ENCODE measurements around the gene HYI. TPM values are rescaled to one million over a fixed set of nuclear protein-coding genes. Genes with fewer than 3 reads are reported as not detected.

Gene HYI
- total and polyA plus RNA-seq, 2 donors: 10.8 to 23.0 TPM

- 99% methylated on average over 3 of the region's 3 CpGs for WGBS
- DNase-seq (ENCODE audit: low read depth in 6 of 9, low spot score in 9 of 9): no peak
- Histone ChIP-seq H3K4me1 (ENCODE audit: control insufficient read depth in 2 of 2, insufficient read depth in 2 of 2, low read length in 2 of 2) (no peaks in the 10 kb centered on the region), H3K27ac (ENCODE audit: low read depth in 1 of 2, low read length in 1 of 2) (no peak overlapping the region), H3K9me3 (ENCODE audit: control insufficient read depth in 2 of 2, insufficient read depth in 1 of 2, low read length in 1 of 2) (peaks cover 0 to 1% of the 10 kb centered on the region in 2 donors), H3K4me3 (ENCODE audit: low read length in 2 of 2) (no peak overlapping the region), H3K27me3 (ENCODE audit: control insufficient read depth in 2 of 2, insufficient read depth in 1 of 2, low read length in 1 of 2) (no peaks in the 10 kb centered on the region), H3K36me3 (ENCODE audit: control insufficient read depth in 2 of 2, insufficient read depth in 2 of 2, low read length in 1 of 2) (peaks cover 81 to 85% of the 10 kb centered on the region in 2 donors)
Observed at GRCh38 chr1:43438006-43438405, 15.7 kb downstream of the HYI start.

GRCh38 chr1:43437031-43437973 is 16.4 kb downstream of the HYI start:
- no peak for DNase-seq (ENCODE audit: low read depth in 6 of 9, low spot score in 9 of 9)
- no peaks in the 10 kb centered on the region for H3K27me3 ChIP-seq (ENCODE audit: control insufficient read depth in 2 of 2, insufficient read depth in 1 of 2, low read length in 1 of 2)
- no peaks in the 10 kb centered on the region for H3K4me1 ChIP-seq (ENCODE audit: control insufficient read depth in 2 of 2, insufficient read depth in 2 of 2, low read length in 2 of 2)
- H3K9me3 ChIP-seq (ENCODE audit: control insufficient read depth in 2 of 2, insufficient read depth in 1 of 2, low read length in 1 of 2): peaks cover 0 to 1% of the 10 kb centered on the region in 2 donors
- WGBS: 97% methylated on average over 20 of the region's 20 CpGs
- no peak overlapping the region for H3K27ac ChIP-seq (ENCODE audit: low read depth in 1 of 2, low read length in 1 of 2)
- peaks cover 81 to 86% of the 10 kb centered on the region in 2 donors for H3K36me3 ChIP-seq (ENCODE audit: control insufficient read depth in 2 of 2, insufficient read depth in 2 of 2, low read length in 1 of 2)
- no peak overlapping the region for H3K4me3 ChIP-seq (ENCODE audit: low read length in 2 of 2)

GRCh38 chr1:43436371-43436770 is 17.4 kb downstream of the HYI start:
- WGBS: 98% methylated on average over 3 of the region's 3 CpGs
- DNase-seq (ENCODE audit: low read depth in 6 of 9, low spot score in 9 of 9): no peak
- Histone ChIP-seq H3K27me3 (ENCODE audit: control insufficient read depth in 2 of 2, insufficient read depth in 1 of 2, low read length in 1 of 2) (no peaks in the 10 kb centered on the region), H3K27ac (ENCODE audit: low read depth in 1 of 2, low read length in 1 of 2) (no peak overlapping the region), H3K4me3 (ENCODE audit: low read length in 2 of 2) (no peak overlapping the region), H3K36me3 (ENCODE audit: control insufficient read depth in 2 of 2, insufficient read depth in 2 of 2, low read length in 1 of 2) (peaks cover 81 to 87% of the 10 kb centered on the region in 2 donors), H3K4me1 (ENCODE audit: control insufficient read depth in 2 of 2, insufficient read depth in 2 of 2, low read length in 2 of 2) (no peaks in the 10 kb centered on the region), H3K9me3 (ENCODE audit: control insufficient read depth in 2 of 2, insufficient read depth in 1 of 2, low read length in 1 of 2) (peaks cover 0 to 1% of the 10 kb centered on the region in 2 donors)

GRCh38 chr1:43435146-43436145 is 18.3 kb downstream of the HYI start:
- 95% methylated on average over 14 of the region's 14 CpGs for WGBS
- Histone ChIP-seq H3K4me1 (ENCODE audit: control insufficient read depth in 2 of 2, insufficient read depth in 2 of 2, low read length in 2 of 2) (no peaks in the 10 kb centered on the region), H3K4me3 (ENCODE audit: low read length in 2 of 2) (no peak overlapping the region), H3K9me3 (ENCODE audit: control insufficient read depth in 2 of 2, insufficient read depth in 1 of 2, low read length in 1 of 2) (peaks cover 0 to 1% of the 10 kb centered on the region in 2 donors), H3K27ac (ENCODE audit: low read depth in 1 of 2, low read length in 1 of 2) (no peak overlapping the region), H3K36me3 (ENCODE audit: control insufficient read depth in 2 of 2, insufficient read depth in 2 of 2, low read length in 1 of 2) (peaks cover 81 to 88% of the 10 kb centered on the region in 2 donors), H3K27me3 (ENCODE audit: control insufficient read depth in 2 of 2, insufficient read depth in 1 of 2, low read length in 1 of 2) (no peaks in the 10 kb centered on the region)
- no peak for DNase-seq (ENCODE audit: low read depth in 6 of 9, low spot score in 9 of 9)

- 97% methylated on average over 7 of the region's 7 CpGs for WGBS
- H3K36me3 ChIP-seq (ENCODE audit: control insufficient read depth in 2 of 2, insufficient read depth in 2 of 2, low read length in 1 of 2): peaks cover 87 to 88% of the 10 kb centered on the region in 2 donors
- peaks cover 0 to 1% of the 10 kb centered on the region in 2 donors for H3K9me3 ChIP-seq (ENCODE audit: control insufficient read depth in 2 of 2, insufficient read depth in 1 of 2, low read length in 1 of 2)
- no peaks in the 10 kb centered on the region for H3K4me1 ChIP-seq (ENCODE audit: control insufficient read depth in 2 of 2, insufficient read depth in 2 of 2, low read length in 2 of 2)
- DNase-seq (ENCODE audit: low read depth in 6 of 9, low spot score in 9 of 9): no peak
- H3K27me3 ChIP-seq (ENCODE audit: control insufficient read depth in 2 of 2, insufficient read depth in 1 of 2, low read length in 1 of 2): no peaks in the 10 kb centered on the region
- no peak overlapping the region for H3K27ac ChIP-seq (ENCODE audit: low read depth in 1 of 2, low read length in 1 of 2)
- H3K4me3 ChIP-seq (ENCODE audit: low read length in 2 of 2): no peak overlapping the region
Observed at GRCh38 chr1:43434256-43434655, 19.5 kb downstream of the HYI start.

- Histone ChIP-seq H3K36me3 (ENCODE audit: control insufficient read depth in 2 of 2, insufficient read depth in 2 of 2, low read length in 1 of 2) (peaks cover 86 to 91% of the 10 kb centered on the region in 2 donors), H3K27ac (ENCODE audit: low read depth in 1 of 2, low read length in 1 of 2) (no peak overlapping the region), H3K27me3 (ENCODE audit: control insufficient read depth in 2 of 2, insufficient read depth in 1 of 2, low read length in 1 of 2) (no peaks in the 10 kb centered on the region), H3K4me1 (ENCODE audit: control insufficient read depth in 2 of 2, insufficient read depth in 2 of 2, low read length in 2 of 2) (no peaks in the 10 kb centered on the region), H3K9me3 (ENCODE audit: control insufficient read depth in 2 of 2, insufficient read depth in 1 of 2, low read length in 1 of 2) (no peaks in the 10 kb centered on the region), H3K4me3 (ENCODE audit: low read length in 2 of 2) (no peak overlapping the region)
- WGBS: 97% methylated on average over 5 of the region's 5 CpGs
- DNase-seq (ENCODE audit: low read depth in 6 of 9, low spot score in 9 of 9): no peak
Observed at GRCh38 chr1:43432907-43433306, 20.8 kb downstream of the HYI start.

GRCh38 chr1:43432171-43432860 is 21.4 kb downstream of the HYI start:
- WGBS: 98% methylated on average over 9 of the region's 9 CpGs
- no peaks in the 10 kb centered on the region for H3K27me3 ChIP-seq (ENCODE audit: control insufficient read depth in 2 of 2, insufficient read depth in 1 of 2, low read length in 1 of 2)

GRCh38 chr1:43431676-43432075 is 22.1 kb downstream of the HYI start:
- Histone ChIP-seq H3K36me3 (ENCODE audit: control insufficient read depth in 2 of 2, insufficient read depth in 2 of 2, low read length in 1 of 2) (peaks cover 93 to 95% of the 10 kb centered on the region in 2 donors), H3K9me3 (ENCODE audit: control insufficient read depth in 2 of 2, insufficient read depth in 1 of 2, low read length in 1 of 2) (no peaks in the 10 kb centered on the region), H3K27me3 (ENCODE audit: control insufficient read depth in 2 of 2, insufficient read depth in 1 of 2, low read length in 1 of 2) (no peaks in the 10 kb centered on the region), H3K27ac (ENCODE audit: low read depth in 1 of 2, low read length in 1 of 2) (no peak overlapping the region), H3K4me1 (ENCODE audit: control insufficient read depth in 2 of 2, insufficient read depth in 2 of 2, low read length in 2 of 2) (no peaks in the 10 kb centered on the region), H3K4me3 (ENCODE audit: low read length in 2 of 2) (no peak overlapping the region)
- whole genome bisulfite sequencing: 97% methylated on average over 9 of the region's 9 CpGs
- DNase-seq (ENCODE audit: low read depth in 6 of 9, low spot score in 9 of 9): no peak

More at GRCh38 chr1:43432171-43432860, 21.4 kb downstream of the HYI start:
- Histone ChIP-seq H3K36me3 (ENCODE audit: control insufficient read depth in 2 of 2, insufficient read depth in 2 of 2, low read length in 1 of 2) (peaks cover 89 to 91% of the 10 kb centered on the region in 2 donors), H3K4me3 (ENCODE audit: low read length in 2 of 2) (no peak overlapping the region), H3K9me3 (ENCODE audit: control insufficient read depth in 2 of 2, insufficient read depth in 1 of 2, low read length in 1 of 2) (no peaks in the 10 kb centered on the region), H3K27ac (ENCODE audit: low read depth in 1 of 2, low read length in 1 of 2) (no peak overlapping the region), H3K4me1 (ENCODE audit: control insufficient read depth in 2 of 2, insufficient read depth in 2 of 2, low read length in 2 of 2) (no peaks in the 10 kb centered on the region)
- no peak for DNase-seq (ENCODE audit: low read depth in 6 of 9, low spot score in 9 of 9)

Measured in thymus (tissue), 11 donors.